HCT116 (cell line): ENCODE results near the gene KCTD2. TPM values are rescaled to one million over a fixed set of nuclear protein-coding genes. Genes with fewer than 3 reads are reported as not detected.
A peak's percentile ranks its signal among the peaks of the same experiment; 100 is the strongest.

ENCODE experiments used
- ATAC-seq: fragments of 200-7000 bp; cut with Tn5 transposase; 2 replicates; pipeline ENCODE4 v1.9.1; 2020; ENCODE audit warnings: mild to moderate bottlenecking, moderate library complexity
- BruUV-seq: library from RNA; stranded (reverse); fragments of 400-500 nt; replicated peaks from 2 replicates; lab custom pipeline; 2021; lab: Mats Ljungman, UMichigan
- CTCF ChIA-PET: fragments of 300-600 bp; sonication (Branson Sonifier 250); formaldehyde crosslinking; loops from one replicate; lab custom pipeline; 2021; ENCODE audit warnings: antibody characterized with exemption; lab: Charles Lee
- POLR2A ChIA-PET: fragments of 300-600, 350-600 bp; sonication (Branson Sonifier 250); formaldehyde crosslinking; loops from one replicate; lab custom pipeline; 2021; ENCODE audit warnings: antibody characterized with exemption; lab: Charles Lee
- RAD21 ChIA-PET, 2 experiments: fragments of 300-600 bp; sonication (Branson Sonifier 250); formaldehyde crosslinking; loops; one replicate each; lab custom pipeline; 2023; ENCODE audit warnings: low total read pairs in 2 of 2; ENCODE audit not compliant: uncharacterized antibody in 2 of 2, unreplicated experiment in 2 of 2, low non-redundant PET in 1 of 2; lab: Charles Lee
- DNase-seq: peaks from one replicate; pipeline ENCODE4 v3.0.0-alpha.2; 2010; ENCODE audit warnings: low read depth, low spot score
- H2AFZ ChIP-seq: fragments of 200-600 bp; shearing (Covaris generic), sonication (generic); 2 replicates; pipeline ENCODE4 v1.6.1; 2017; ENCODE audit warnings: low read depth, mixed run types, mixed read lengths, antibody characterized with exemption, low read length; ENCODE audit not compliant: poor library complexity, severe bottlenecking
- H3K27ac ChIP-seq: 2 replicates; pipeline ENCODE4 v1.5.1; 2012; ENCODE audit warnings: low read depth, low read length
- H3K27me3 ChIP-seq: fragments of 200-600 bp; sonication (generic); 2 replicates; pipeline ENCODE4 v1.6.1; 2016; ENCODE audit warnings: mixed run types, low read length, mixed read lengths; ENCODE audit not compliant: insufficient read depth
- H3K36me3 ChIP-seq, 2 experiments: fragments of 200-500 bp in 1 of 2; fragments of 200-600 bp in 1 of 2; sonication (Bioruptor generic) in 1 of 2; sonication (generic) in 1 of 2; 2 replicates each; pipeline versions ENCODE4 v1.5.1 to v1.6.1; 2014 to 2016; ENCODE audit warnings: low read length in 2 of 2, inconsistent platforms in 1 of 2, mixed read lengths in 1 of 2, mixed run types in 1 of 2; ENCODE audit not compliant: insufficient read depth in 2 of 2, control insufficient read depth in 1 of 2
- H3K4me1 ChIP-seq, 2 experiments: fragments of 200-600 bp in 1 of 2; sonication (generic) in 1 of 2; 2 replicates each; pipeline versions ENCODE4 v1.5.1 to v1.6.1; 2012 to 2017; ENCODE audit warnings: low read length in 2 of 2, inconsistent platforms in 1 of 2, mild to moderate bottlenecking in 1 of 2, mixed read lengths in 1 of 2, mixed run types in 1 of 2, moderate library complexity in 1 of 2; ENCODE audit not compliant: insufficient read depth in 2 of 2, control insufficient read depth in 1 of 2
- H3K4me2 ChIP-seq: fragments of 200-600 bp; sonication (generic); 2 replicates; pipeline ENCODE4 v1.6.1; 2017; ENCODE audit warnings: mixed run types, low read length, mixed read lengths
- H3K4me3 ChIP-seq, 2 experiments: fragments of 200-600 bp in 1 of 2; sonication (generic) in 1 of 2; replicated peaks in 1 of 2; 2 replicates each; pipeline ENCODE4 v1.5.1; 2011 to 2016; ENCODE audit warnings: low read length in 2 of 2, control low read depth in 1 of 2, low read depth in 1 of 2, mild to moderate bottlenecking in 1 of 2, mixed read lengths in 1 of 2, mixed run types in 1 of 2
- H3K79me2 ChIP-seq: fragments of 200-600 bp; sonication (generic); 2 replicates; pipeline ENCODE4 v1.6.1; 2017; ENCODE audit warnings: mild to moderate bottlenecking, mixed run types, low read length, moderate library complexity, mixed read lengths; ENCODE audit not compliant: insufficient read depth
- H3K9ac ChIP-seq: fragments of 200-600 bp; sonication (generic); 2 replicates; pipeline ENCODE4 v1.6.1; 2016; ENCODE audit warnings: low read length, mixed read lengths
- H3K9me2 ChIP-seq: fragments of 200-600 bp; sonication (generic), shearing (Covaris generic); 2 replicates; pipeline ENCODE4 v1.6.1; 2017; ENCODE audit warnings: mixed run types, mild to moderate bottlenecking, moderate library complexity; ENCODE audit not compliant: insufficient read depth
- H3K9me3 ChIP-seq, 2 experiments: fragments of 200-500 bp in 1 of 2; fragments of 200-600 bp in 1 of 2; sonication (Bioruptor generic) in 1 of 2; sonication (generic) in 1 of 2; 2 replicates each; pipeline ENCODE4 v1.6.1; 2014 to 2017; ENCODE audit warnings: low read length in 2 of 2, mixed read lengths in 2 of 2, inconsistent platforms in 1 of 2, low read depth in 1 of 2, mild to moderate bottlenecking in 1 of 2, mixed run types in 1 of 2, moderate library complexity in 1 of 2; ENCODE audit not compliant: control insufficient read depth in 1 of 2, insufficient read depth in 1 of 2
- H4K20me1 ChIP-seq: fragments of 200-600 bp; sonication (generic), shearing (Covaris generic); 2 replicates; pipeline ENCODE4 v1.6.1; 2017; ENCODE audit warnings: mixed run types, mild to moderate bottlenecking, moderate library complexity; ENCODE audit not compliant: insufficient read depth
- ATF3 ChIP-seq: IDR thresholded peaks from 2 replicates; pipeline ENCODE4 v1.6.1; 2012
- CTCF ChIP-seq, 3 experiments: fragments of 200-600 bp in 1 of 3; sonication (generic) in 1 of 3; IDR thresholded peaks in 2 of 3; conservative IDR thresholded peaks in 1 of 3; 2 replicates each; pipeline ENCODE4 v1.5.1; 2012 to 2017; ENCODE audit warnings: low read depth in 2 of 3, low read length in 2 of 3, antibody characterized with exemption in 1 of 3, borderline replicate concordance in 1 of 3, control low read depth in 1 of 3, mild to moderate bottlenecking in 1 of 3, mixed read lengths in 1 of 3, mixed run types in 1 of 3, moderate library complexity in 1 of 3; ENCODE audit not compliant: insufficient read depth in 1 of 3
- EGR1 ChIP-seq: IDR thresholded peaks from 2 replicates; pipeline ENCODE4 v1.6.1; 2012; ENCODE audit warnings: low read depth
- EZH2 ChIP-seq: fragments of 200-600 bp; sonication (generic); IDR thresholded peaks from 2 replicates; pipeline ENCODE4 v1.6.1; 2017; ENCODE audit warnings: antibody characterized with exemption, mixed run types
- EZH2phosphoT487 ChIP-seq: fragments of 200-600 bp; IDR thresholded peaks from 2 replicates; pipeline ENCODE4 v1.6.1; 2018; ENCODE audit warnings: antibody characterized with exemption, borderline replicate concordance
- POLR2A ChIP-seq: IDR thresholded peaks from 2 replicates; pipeline ENCODE4 v1.7.0; 2011; ENCODE audit warnings: borderline replicate concordance; ENCODE audit not compliant: insufficient read depth, insufficient read length; ENCODE audit errors: extremely low read depth
- REST ChIP-seq: IDR thresholded peaks from 2 replicates; pipeline ENCODE4 v1.6.1; 2012; ENCODE audit warnings: low read depth
- SP1 ChIP-seq: IDR thresholded peaks from 2 replicates; pipeline ENCODE4 v1.6.1; 2012; ENCODE audit warnings: low read depth
- TCF7L2 ChIP-seq: IDR thresholded peaks from 2 replicates; pipeline ENCODE4 v1.7.0; 2011; ENCODE audit warnings: borderline replicate concordance, inconsistent platforms; ENCODE audit not compliant: insufficient read depth, insufficient read length; ENCODE audit errors: extremely low read depth
- ZNF274 ChIP-seq: fragments of 200-500 bp; sonication (Bioruptor generic); IDR thresholded peaks from 2 replicates; pipeline ENCODE4 v1.6.1; 2014; ENCODE audit warnings: mild to moderate bottlenecking, low read depth, low read length, inconsistent platforms
- intact Hi-C: fragments of 100-400 bp; cut with micrococcal nuclease; formaldehyde crosslinking; loops from 2 replicates; pipeline ENCODE4 v1.10.0; 2022
- total RNA-seq: library from RNA; stranded (reverse); gene quantifications from one replicate; pipeline ENCODE4 v1.2.1, GENCODE V29; 2021; ENCODE audit not compliant: unreplicated experiment

Gene KCTD2
- total RNA-seq, 1 experiment from 2014 or later, result 23.3 TPM

- ATAC-seq (no peak), DNase-seq (no peak)
- BruUV-seq, result TSS peak; percentile 1
- peaks cover 2% of the 10 kb centered on the region; the same call in 1 of the 2 replicates for H3K79me2 ChIP-seq
- no peak overlapping the region for H2AFZ ChIP-seq
- TF ChIP-seq CTCF (IDR thresholded peaks at IDR 0.05 in 2 of 3, conservative IDR thresholded peaks at IDR 0.05 in 1 of 3; ENCODE audit: borderline replicate concordance in 1 of 3, insufficient read depth in 1 of 3, low read depth in 2 of 3, low read length in 2 of 3), result no peak
- TF ChIP-seq EZH2phosphoT487, result no peak
- no peak for TF ChIP-seq EGR1
- no peak for TF ChIP-seq SP1
- TF ChIP-seq POLR2A, result no peak
- no peak for TF ChIP-seq EZH2
- no peak for TF ChIP-seq REST
- no peak for TF ChIP-seq TCF7L2
- TF ChIP-seq ZNF274, result no peak
- no peak for TF ChIP-seq ATF3
- H3K4me3 ChIP-seq, result no peak overlapping the region
- ChIA-PET RAD21 (interaction anchor here in 1 of 2 experiments (1.5 kb wide), 1 partner anchor 14 kb away, joined by 3 read pairs; no protein-coding TSS in a partner anchor), CTCF (no interaction called here), POLR2A (interaction anchor here (1.8 kb wide), 1 partner anchor 10 kb away, joined by 5 read pairs; the partner anchor contains the start of gene ARMC7)
- intact Hi-C loops, result loop anchor here (10.0 kb wide), 1 partner anchor 45 kb away; no protein-coding TSS in a partner anchor
- no peak overlapping the region for H3K9ac ChIP-seq
- H3K9me3 ChIP-seq, result no peaks in the 10 kb centered on the region
- H3K4me2 ChIP-seq, result no peak overlapping the region
- H3K27me3 ChIP-seq, result no peaks in the 10 kb centered on the region
- no peaks in the 10 kb centered on the region for H3K9me2 ChIP-seq
- H4K20me1 ChIP-seq, result no peaks in the 10 kb centered on the region
- no peak overlapping the region for H3K27ac ChIP-seq
- peaks cover 29 to 30% of the 10 kb centered on the region in 2 experiments for H3K4me1 ChIP-seq
- peaks cover 18 to 39% of the 10 kb centered on the region in 2 experiments for H3K36me3 ChIP-seq
Observed at GRCh38 chr17:75099881-75100595, 53.0 kb downstream of the KCTD2 start.
